ENCODE measurements around the gene MAP3K8. TPM values are rescaled to one million over a fixed set of nuclear protein-coding genes. Genes with fewer than 3 reads are reported as not detected.

Gene MAP3K8
- total and polyA plus RNA-seq, 2 of the 8 experiments (the other 6 are each of a cell fraction or from before 2014, with no cell fraction given) = 5.6 to 6.0 TPM

GRCh38 chr10:30505543-30506298 lies 71.7 kb downstream of the MAP3K8 start:
- no peak overlapping the region for H3K18ac ChIP-seq (ENCODE audit: extremely low read depth, low read length)
- no peaks in the 10 kb centered on the region for H4K20me1 ChIP-seq (replicated peaks in 1 of 2; ENCODE audit: control insufficient read depth in 1 of 2, insufficient read depth in 2 of 2, low read length in 2 of 2)
- no peaks in the 10 kb centered on the region for H3K23me2 ChIP-seq (ENCODE audit: low read depth, low read length)
- FAIRE-seq = no peak
- H3K23ac ChIP-seq (ENCODE audit: insufficient read length) = no peak overlapping the region
- H3K4ac ChIP-seq (replicated peaks; ENCODE audit: insufficient read length, low read depth, low read length) = no peak overlapping the region
- no peak overlapping the region for H2AK5ac ChIP-seq (ENCODE audit: low read depth, low read length)
- no peaks in the 10 kb centered on the region for H3K36me3 ChIP-seq (ENCODE audit: control insufficient read depth in 2 of 4, insufficient read depth in 4 of 4, low read length in 3 of 4)
- H3K9ac ChIP-seq (replicated peaks in 1 of 4; ENCODE audit: extremely low read depth in 1 of 4, low read depth in 3 of 4, low read length in 3 of 4) = no peak overlapping the region
- no peaks in the 10 kb centered on the region for H3K27me3 ChIP-seq (replicated peaks in 1 of 4; ENCODE audit: control insufficient read depth in 3 of 4, extremely low read depth in 1 of 4, insufficient read depth in 3 of 4, low read length in 3 of 4)
- H2BK15ac ChIP-seq (ENCODE audit: low read length) = no peak overlapping the region
- CTCF ChIA-PET (ENCODE audit: partially characterized antibody) = interaction anchor here (0.6 to 3.3 kb wide), 6 partner anchors 9 to 152 kb away, joined by 3 to 9 read pairs (median 4); no protein-coding TSS in a partner anchor
- no peak overlapping the region for H4K91ac ChIP-seq (replicated peaks; ENCODE audit: insufficient read length, low read length)
- H3K79me1 ChIP-seq (ENCODE audit: low read depth, low read length) = no peaks in the 10 kb centered on the region
- H3K4me1 ChIP-seq (replicated peaks in 1 of 4; ENCODE audit: control insufficient read depth in 3 of 4, insufficient read depth in 4 of 4, low read length in 3 of 4) = peaks cover 0 to 2% (median 0%) of the 10 kb centered on the region in 4 experiments; a peak in 3 of 7 replicates
- no peak overlapping the region for H2BK5ac ChIP-seq (ENCODE audit: low read depth, low read length)
- no peak overlapping the region for H2BK12ac ChIP-seq (ENCODE audit: low read depth, low read length)
- TF ChIP-seq, protein P1, sequence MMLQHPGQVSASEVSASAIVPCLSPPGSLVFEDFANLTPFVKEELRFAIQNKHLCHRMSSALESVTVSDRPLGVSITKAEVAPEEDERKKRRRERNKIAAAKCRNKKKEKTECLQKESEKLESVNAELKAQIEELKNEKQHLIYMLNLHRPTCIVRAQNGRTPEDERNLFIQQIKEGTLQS (IDR thresholded peaks at IDR 0.05; ENCODE audit: insufficient read depth, low read depth, low read length) = no peak
- TF ChIP-seq SIX5 (IDR thresholded peaks at IDR 0.05; ENCODE audit: low read depth, low read length) = no peak
- no peak for TF ChIP-seq RNF2 (IDR thresholded peaks at IDR 0.05; ENCODE audit: borderline replicate concordance, low read depth, low read length, missing control alignments, poor library complexity, severe bottlenecking)
- no peak for TF ChIP-seq CHD1 (IDR thresholded peaks at IDR 0.05; ENCODE audit: low read depth, low read length)
- TF ChIP-seq RFX5 (IDR thresholded peaks at IDR 0.05; ENCODE audit: borderline replicate concordance, low read depth, low read length) = no peak
- TF ChIP-seq KDM1A (IDR thresholded peaks at IDR 0.05; ENCODE audit: borderline replicate concordance, low read length) = no peak
- TF ChIP-seq USF2 (IDR thresholded peaks at IDR 0.05; ENCODE audit: low read length) = no peak
- POLR2A ChIA-PET (ENCODE audit: partially characterized antibody) = no interaction called here
- H4K5ac ChIP-seq (ENCODE audit: insufficient read length, low read depth, low read length) = no peak overlapping the region
- H3K14ac ChIP-seq (ENCODE audit: insufficient read length) = no peak overlapping the region
- no peak overlapping the region for H3K56ac ChIP-seq (replicated peaks; ENCODE audit: insufficient read length, low read depth, low read length)
- DNase-seq (ENCODE audit: low read depth in 1 of 2, low spot score in 2 of 2) = no peak
- H3K27ac ChIP-seq (ENCODE audit: low read depth, low read length) = no peak overlapping the region
- 85% methylated on average over 8 of the region's 8 CpGs; no CpG with 5 or more reads in 1 of the 2 experiments for WGBS, 2 experiments (ENCODE audit: extremely low coverage in 1 of 2, insufficient coverage in 1 of 2, insufficient read length in 1 of 2, insufficient replicate concordance in 2 of 2, low coverage in 1 of 2, low lambda C conversion rate in 2 of 2, missing lambda C conversion rate in 1 of 2)
- H3K9me3 ChIP-seq (ENCODE audit: insufficient read depth in 2 of 2, low read depth in 1 of 2, low read length in 1 of 2) = no peaks in the 10 kb centered on the region
- no peak overlapping the region for H2AFZ ChIP-seq (ENCODE audit: low read length)
- H3K4me2 ChIP-seq (ENCODE audit: insufficient read depth in 1 of 2, low read depth in 2 of 2, low read length in 2 of 2) = no peak overlapping the region
- H2BK20ac ChIP-seq (ENCODE audit: low read length) = no peak overlapping the region
- no peak overlapping the region for H4K8ac ChIP-seq (ENCODE audit: extremely low read depth, insufficient read depth, low read length)
- H2BK120ac ChIP-seq (replicated peaks; ENCODE audit: low read depth, low read length) = no peak overlapping the region
- no peak overlapping the region for H3K4me3 ChIP-seq (ENCODE audit: extremely low read depth in 1 of 4, insufficient read depth in 2 of 4, low read depth in 3 of 4, low read length in 4 of 4)
- no peaks in the 10 kb centered on the region for H3K79me2 ChIP-seq (ENCODE audit: control insufficient read depth in 1 of 2, insufficient read depth in 2 of 2, low read length in 2 of 2)

All from H1 (cell line).